Subcutaneous adipose tissue (tissue), 4 donors: ENCODE results near the gene CXCL11. TPM values are rescaled to one million over a fixed set of nuclear protein-coding genes. Genes with fewer than 3 reads are reported as not detected.

Experiments used
- total RNA-seq, 4 donors: library from RNA; depleted of rRNA; stranded (reverse); fragments of >200 nt; gene quantifications; one replicate each; pipeline ENCODE4 v1.1.0, GENCODE V29; 2016
- TF ChIP-seq, protein P1 (sequence below): fragments of 450-650 bp; IDR thresholded peaks from one replicate; pipeline ENCODE4 v1.5.1; 2016; ENCODE audit warnings: low read depth, mild to moderate bottlenecking, control low read depth, antibody characterized with exemption, moderate library complexity

CXCL11 gene
- total RNA-seq, 4 donors from 2014 or later, result 0.34 to 0.75 TPM; not detected in 2

DNA sequence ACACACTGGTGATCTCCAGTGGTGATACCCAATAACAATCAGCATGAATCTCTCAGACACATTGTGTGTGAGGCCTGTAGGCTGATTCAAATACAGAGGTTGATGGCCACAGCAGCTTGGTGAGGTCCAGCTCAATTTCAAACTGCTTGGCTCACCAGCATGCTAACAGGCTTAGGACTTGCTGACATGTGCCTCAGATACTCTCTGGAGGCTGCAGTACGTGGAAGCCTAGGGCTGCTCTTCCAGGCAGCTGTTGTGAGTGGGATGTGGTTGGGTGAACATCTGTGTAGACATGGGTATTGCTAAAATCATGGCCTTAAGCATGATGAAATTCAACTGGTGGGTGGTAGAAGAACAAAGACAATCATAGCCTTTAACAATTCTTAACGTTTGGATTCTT is 32.8 kb downstream of the CXCL11 start:
- TF ChIP-seq, protein P1, sequence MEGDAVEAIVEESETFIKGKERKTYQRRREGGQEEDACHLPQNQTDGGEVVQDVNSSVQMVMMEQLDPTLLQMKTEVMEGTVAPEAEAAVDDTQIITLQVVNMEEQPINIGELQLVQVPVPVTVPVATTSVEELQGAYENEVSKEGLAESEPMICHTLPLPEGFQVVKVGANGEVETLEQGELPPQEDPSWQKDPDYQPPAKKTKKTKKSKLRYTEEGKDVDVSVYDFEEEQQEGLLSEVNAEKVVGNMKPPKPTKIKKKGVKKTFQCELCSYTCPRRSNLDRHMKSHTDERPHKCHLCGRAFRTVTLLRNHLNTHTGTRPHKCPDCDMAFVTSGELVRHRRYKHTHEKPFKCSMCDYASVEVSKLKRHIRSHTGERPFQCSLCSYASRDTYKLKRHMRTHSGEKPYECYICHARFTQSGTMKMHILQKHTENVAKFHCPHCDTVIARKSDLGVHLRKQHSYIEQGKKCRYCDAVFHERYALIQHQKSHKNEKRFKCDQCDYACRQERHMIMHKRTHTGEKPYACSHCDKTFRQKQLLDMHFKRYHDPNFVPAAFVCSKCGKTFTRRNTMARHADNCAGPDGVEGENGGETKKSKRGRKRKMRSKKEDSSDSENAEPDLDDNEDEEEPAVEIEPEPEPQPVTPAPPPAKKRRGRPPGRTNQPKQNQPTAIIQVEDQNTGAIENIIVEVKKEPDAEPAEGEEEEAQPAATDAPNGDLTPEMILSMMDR, result no peak

GRCh38 chr4:76002176-76002575 is 33.7 kb downstream of the CXCL11 start:
- TF ChIP-seq, protein P1, result no peak

- TF ChIP-seq, protein P1, result no peak
These were observed 34.2 kb downstream of the CXCL11 start for GRCh38 chr4:76001700-76002099.

DNA sequence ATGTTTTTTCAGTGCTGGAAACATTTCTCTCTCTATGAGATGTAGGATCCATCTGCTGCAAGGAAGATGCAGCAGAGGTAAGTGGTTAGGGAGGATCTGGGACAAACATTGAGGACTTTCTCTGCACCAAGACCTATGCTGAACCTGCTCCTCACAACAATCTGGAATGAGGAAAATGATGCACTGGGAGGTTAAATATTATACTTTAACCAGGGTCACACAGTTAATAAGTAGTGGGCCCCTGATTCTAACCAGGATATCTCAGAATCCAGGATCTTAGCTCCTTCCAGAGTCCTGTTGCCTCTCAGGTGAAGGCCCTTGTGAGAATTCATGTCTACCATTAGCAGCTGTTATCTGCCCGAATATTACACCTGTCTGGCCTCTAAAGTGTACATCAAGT is 35.6 kb downstream of the CXCL11 start:
- TF ChIP-seq, protein P1, result no peak

DNA sequence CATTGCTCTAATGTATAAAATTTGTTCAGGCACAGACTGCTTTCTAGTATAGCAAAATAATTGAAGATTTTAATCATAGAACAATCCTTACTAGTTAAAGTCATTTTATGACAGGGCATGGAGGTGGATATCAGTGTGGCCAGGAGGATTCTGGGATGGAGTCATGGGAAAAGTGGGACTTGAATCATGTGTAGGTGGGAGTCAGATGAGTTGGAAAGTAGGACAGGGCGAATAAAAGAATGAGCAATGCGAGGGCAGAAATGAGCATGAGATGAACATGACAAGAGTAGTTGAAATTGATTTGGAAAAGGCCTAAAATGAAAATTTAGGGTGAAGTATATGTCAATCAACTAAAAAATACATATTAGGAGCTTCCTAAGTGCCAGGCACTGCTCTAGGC is 37.9 kb downstream of the CXCL11 start:
- TF ChIP-seq, protein P1, result no peak

DNA sequence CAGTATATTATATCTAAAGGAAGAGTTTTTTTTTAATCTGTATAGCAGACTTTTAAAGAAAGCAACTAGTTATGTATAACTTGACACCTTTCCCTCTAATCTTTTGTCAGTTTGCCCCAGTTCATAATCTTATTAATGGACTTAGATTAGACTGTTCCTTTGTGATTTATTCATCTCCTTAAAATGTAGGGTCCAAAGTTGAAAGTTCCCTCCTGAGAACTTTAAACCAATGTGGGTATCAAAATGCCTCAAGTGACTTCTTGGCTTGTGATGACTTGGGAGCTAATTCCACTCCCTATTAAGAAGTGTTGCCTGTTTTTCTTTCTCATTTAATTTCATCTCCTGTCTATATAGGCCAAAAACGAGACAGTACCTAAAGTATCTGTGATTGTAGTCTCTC is 38.8 kb downstream of the CXCL11 start:
- TF ChIP-seq, protein P1, result no peak

DNA sequence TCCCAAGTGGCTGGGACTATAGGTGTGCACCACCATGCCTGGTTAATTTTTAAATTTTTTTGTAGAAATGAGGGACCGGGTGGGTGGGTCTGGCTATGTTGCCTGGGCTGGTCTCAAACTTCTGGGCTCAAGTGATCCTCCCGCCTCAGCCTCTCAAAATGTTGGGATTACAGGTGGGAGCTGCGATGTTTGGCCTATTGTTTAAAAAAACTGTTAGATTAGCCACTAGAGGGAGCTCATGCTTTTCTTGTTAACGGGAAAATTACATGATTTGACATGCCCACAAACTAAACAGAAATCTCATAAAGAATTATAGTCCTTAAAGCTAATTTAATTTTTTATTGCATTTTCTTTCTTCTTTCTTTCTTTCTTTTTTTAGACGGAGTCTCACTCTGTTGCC is 40.1 kb downstream of the CXCL11 start:
- TF ChIP-seq, protein P1, result no peak
